Fibroblast of villous mesenchyme (primary cell): Measurements from ENCODE around the gene CSRP1. TPM values are rescaled to one million over a fixed set of nuclear protein-coding genes. Genes with fewer than 3 reads are reported as not detected.

Source experiments
- DNase-seq: peaks from one replicate; pipeline ENCODE4 v3.0.0-alpha.2; 2010; ENCODE audit warnings: low read depth
- H3K4me3 ChIP-seq: 2 replicates; pipeline ENCODE4 v1.5.1; 2011; ENCODE audit warnings: low read depth, mild to moderate bottlenecking, low read length
- total RNA-seq: library from RNA; depleted of rRNA; stranded (reverse); fragments of >200 nt; gene quantifications from 2 replicates; pipeline ENCODE4 v1.2.3, GENCODE V29; 2012
- TF ChIP-seq, protein P1 (sequence below): IDR thresholded peaks from 2 replicates; pipeline ENCODE4 v1.5.1; 2012; ENCODE audit warnings: low read depth, mild to moderate bottlenecking, low read length; ENCODE audit not compliant: insufficient read depth

CSRP1 gene
- total RNA-seq, 1 donor, result 931 TPM

DNA sequence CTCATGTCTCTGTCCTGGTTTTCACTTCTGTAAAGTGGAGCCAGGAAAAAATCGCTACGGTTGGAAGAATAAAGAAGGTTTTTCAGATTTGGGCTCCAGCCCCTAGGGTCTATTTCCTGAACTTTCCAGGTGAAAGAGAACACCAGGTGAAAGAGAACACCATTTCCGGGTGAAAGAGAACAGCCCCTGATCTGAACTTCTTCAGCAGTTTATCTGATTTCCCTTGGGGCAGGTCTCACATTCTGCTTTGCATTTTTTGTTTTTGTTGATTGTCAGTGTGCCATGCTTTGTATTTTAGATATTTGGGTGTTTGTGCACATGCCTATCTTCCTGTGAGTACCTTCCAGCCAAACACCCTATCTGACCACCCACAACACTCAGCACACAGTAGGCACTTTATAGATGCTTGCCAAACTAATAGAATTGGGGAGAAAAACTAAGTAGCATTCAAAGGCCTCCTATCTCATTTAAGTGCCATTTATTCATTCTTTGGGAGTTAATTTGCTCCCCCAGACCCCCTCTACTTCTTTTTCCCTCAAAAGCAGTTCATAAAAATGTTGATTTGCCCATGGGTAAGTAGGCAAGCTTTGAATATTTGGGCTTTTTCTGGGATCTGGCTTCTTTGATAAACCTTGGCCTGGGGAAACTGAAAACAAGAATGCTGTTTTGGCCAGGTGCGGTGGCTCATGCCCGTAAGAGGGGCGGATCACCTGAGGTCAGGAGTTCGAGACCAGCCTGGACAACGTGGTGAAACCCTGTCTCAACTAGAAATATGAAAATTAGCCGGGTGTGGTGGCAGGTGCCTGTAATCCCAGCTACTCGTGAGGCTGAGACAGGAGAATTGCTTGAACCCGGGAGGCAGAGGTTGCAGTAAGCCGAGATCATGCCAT, 34.2 kb upstream of the CSRP1 start:
- DNase-seq, result no peak
- H3K4me3 ChIP-seq, result peak overlapping the region; percentile 79
- TF ChIP-seq, protein P1, sequence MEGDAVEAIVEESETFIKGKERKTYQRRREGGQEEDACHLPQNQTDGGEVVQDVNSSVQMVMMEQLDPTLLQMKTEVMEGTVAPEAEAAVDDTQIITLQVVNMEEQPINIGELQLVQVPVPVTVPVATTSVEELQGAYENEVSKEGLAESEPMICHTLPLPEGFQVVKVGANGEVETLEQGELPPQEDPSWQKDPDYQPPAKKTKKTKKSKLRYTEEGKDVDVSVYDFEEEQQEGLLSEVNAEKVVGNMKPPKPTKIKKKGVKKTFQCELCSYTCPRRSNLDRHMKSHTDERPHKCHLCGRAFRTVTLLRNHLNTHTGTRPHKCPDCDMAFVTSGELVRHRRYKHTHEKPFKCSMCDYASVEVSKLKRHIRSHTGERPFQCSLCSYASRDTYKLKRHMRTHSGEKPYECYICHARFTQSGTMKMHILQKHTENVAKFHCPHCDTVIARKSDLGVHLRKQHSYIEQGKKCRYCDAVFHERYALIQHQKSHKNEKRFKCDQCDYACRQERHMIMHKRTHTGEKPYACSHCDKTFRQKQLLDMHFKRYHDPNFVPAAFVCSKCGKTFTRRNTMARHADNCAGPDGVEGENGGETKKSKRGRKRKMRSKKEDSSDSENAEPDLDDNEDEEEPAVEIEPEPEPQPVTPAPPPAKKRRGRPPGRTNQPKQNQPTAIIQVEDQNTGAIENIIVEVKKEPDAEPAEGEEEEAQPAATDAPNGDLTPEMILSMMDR, result no peak

DNA sequence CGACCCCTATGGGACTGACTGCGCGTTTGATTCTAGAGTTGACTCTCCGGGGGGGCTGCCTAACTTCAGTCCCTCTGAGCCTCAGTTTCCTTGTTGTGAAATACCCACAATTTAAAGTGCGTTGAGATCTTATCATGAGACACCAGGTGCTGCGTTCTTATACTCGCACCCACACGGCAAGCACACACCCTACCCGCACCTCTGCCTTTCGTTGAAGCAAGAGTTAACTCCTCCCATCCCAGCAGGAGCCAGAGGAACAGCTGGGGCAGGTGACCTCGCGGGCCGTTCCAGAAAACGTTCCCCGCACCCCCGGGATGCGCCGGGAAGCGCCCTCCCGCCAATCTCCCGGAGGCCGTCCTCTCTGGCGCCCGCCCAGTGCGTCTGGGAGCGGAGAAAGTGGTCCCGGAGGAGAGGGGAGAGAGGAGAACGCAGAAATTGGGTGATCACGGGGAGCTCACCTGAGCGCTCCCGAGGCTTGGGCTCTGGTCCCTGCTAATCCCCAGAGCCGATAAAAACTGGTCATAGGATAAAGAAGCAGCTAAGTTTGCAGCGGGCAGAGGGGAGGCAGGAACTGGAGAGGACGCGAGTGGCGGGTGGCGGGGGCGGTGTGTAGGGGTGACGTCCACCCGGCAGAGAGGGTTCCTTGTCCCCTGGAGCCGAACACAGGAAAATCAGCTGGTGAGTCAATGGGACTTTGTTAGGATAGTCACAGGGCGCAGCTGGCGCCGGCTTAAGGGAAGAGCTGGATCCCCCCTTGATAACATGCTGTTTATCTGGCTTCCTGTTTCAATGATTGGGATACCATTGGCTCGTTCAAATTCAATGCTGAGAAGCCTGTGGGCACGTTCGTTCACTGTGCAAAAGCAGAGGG, 32.9 kb upstream of the CSRP1 start:
- DNase-seq, result peak; percentile 76
- peak overlapping the region; percentile 79 for H3K4me3 ChIP-seq
- TF ChIP-seq, protein P1, result no peak

DNA sequence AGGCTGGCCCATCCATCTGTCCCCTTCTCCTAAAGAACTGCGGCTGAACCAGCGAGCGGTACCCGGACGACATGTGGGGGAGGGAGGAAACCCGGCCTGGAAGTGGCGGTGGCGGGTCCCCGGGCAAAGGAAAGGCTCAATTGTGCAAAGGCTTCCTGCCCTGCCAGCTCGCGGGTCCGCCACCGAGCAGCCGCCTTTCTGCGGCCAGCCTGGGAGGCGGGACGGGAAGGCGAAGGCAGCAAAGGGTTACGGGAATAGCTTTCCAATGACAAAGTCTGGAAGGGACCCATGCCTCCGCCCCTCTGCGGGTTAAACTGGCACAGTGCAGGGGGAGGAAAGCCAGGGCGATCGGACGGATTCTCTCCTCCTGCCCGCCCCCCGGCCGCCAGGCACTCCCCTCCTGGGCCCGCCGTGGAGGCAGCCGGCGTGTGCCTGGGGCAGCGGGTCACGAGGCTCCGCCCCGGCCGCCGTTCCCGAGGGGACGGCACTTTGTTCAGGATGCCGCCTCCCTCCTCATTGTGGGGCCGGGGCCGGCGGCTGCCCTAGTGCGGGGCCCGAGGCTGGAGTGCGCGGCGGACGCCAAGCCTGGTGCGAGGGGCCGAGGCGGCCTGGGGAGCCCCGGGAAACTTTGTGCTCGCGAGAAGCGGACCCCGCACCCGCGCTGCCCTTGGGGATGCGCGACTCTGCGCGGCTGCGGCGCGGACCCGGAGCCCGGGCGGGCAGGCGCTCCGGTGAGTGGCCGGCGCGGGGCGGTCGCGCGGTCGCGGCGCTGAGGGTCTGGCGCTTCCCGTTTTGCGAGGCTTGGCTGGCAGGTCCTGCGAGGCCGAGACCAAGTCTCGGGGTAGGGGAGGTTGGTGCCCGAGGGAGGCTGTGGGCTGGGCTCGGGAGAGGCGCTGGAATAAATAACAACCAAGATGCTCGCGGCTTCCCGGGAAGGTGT, 32.0 kb upstream of the CSRP1 start, which contains the start of gene NAV1:
NAV1 (plus strand) TSS at position 516 of the 940 bp plus-strand sequence. CDS start 83,758 bp downstream, outside the sequence.
- TF ChIP-seq, protein P1, result no peak
- H3K4me3 ChIP-seq, result peak within 1 kb of the TSS; percentile 79
- peak; percentile 86 for DNase-seq

DNA sequence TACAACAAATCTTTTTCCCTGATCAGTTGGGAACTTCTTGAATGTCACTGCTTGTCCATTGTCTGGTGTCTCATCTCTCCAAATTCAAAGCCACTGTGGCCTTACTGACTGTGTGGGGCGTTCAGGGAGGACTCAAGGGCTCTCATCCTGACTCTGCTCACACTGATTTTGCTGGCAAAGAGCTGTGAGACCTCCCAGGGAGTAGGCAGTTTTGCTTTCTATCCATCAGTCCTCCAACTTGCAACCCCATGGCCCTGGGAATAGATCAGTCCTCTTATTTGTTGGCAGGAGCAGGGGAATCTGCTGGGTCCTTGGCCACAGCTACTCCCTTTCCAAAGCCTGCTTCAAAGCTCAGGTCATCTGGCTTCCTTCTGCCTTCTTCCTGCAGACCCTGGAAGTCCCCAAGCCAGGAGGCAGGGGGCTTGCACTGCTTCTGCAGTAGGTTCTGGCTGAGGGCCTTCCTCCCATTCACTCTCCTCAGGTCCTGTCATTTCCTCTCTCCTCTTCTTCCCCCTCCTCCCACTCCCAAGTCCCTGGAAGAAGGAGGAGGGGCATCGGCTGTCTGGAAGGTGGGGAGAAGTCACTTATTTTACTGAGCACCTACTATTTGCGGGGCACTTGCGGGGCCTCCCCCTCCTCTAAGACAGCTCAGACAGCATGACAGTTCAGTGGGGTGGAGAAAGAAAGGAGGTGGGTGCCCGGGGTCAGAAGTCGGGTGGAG, 31.1 kb upstream of the CSRP1 start:
- TF ChIP-seq, protein P1, result no peak
- DNase-seq, result no peak
- peak overlapping the region; percentile 79 for H3K4me3 ChIP-seq

DNA sequence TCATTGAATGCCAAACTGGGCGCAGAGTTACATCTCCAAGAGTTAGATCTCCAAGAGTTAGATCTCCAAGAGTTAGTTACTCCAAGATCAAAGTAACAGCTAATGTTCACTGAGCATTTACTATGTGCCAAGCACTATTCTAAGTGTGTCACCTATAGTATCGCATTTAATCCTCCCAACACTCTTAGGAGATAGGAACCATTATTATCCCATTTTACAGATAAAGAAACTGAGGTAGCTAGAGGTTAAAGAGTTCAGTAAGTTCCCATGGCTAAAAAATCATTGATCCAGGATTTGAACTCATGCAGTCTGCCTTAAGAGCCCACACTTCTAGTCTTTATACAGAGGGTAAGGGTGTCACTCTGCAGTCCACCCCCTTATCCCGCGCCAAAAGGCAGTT, 30.5 kb upstream of the CSRP1 start:
- DNase-seq, result no peak
- no peak overlapping the region for H3K4me3 ChIP-seq
- TF ChIP-seq, protein P1, result no peak
